ENCODE results near the gene CALN1.

DNA sequence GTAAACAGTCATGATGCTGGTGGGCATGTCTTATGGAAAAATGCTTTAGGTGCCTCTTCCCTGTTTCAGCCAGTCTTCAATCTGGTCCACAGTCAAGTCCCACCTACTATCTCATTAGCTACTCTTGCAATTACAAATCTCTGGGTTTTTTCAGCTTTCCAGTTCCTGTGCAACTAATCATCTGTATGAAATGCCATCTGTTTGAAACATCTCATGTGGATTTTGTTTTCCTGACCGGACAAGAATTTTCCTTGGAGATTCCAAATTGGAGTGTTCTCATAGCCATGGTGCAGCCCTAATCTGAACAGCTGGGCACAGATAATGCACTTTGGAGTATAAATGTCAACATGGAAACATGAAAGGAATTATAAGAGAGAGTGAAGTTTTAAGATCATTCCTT is 41.3 kb upstream of the CALN1 start:
- TF ChIP-seq YY1 (IDR thresholded peaks at IDR 0.05; ENCODE audit: insufficient read depth, insufficient read length) (no peak), ZNF274 (IDR thresholded peaks at IDR 0.05; ENCODE audit: low read depth, low read length) (no peak), SUZ12 (IDR thresholded peaks at IDR 0.05; ENCODE audit: extremely low read depth, insufficient read depth, insufficient read length) (no peak)
